ENCODE measurements around the gene AMPH.
"Not testable (repeated sequence)": the region's sequence is repeated elsewhere in the genome, so short reads cannot be mapped to it uniquely, and the experiment has no call there.

DNA sequence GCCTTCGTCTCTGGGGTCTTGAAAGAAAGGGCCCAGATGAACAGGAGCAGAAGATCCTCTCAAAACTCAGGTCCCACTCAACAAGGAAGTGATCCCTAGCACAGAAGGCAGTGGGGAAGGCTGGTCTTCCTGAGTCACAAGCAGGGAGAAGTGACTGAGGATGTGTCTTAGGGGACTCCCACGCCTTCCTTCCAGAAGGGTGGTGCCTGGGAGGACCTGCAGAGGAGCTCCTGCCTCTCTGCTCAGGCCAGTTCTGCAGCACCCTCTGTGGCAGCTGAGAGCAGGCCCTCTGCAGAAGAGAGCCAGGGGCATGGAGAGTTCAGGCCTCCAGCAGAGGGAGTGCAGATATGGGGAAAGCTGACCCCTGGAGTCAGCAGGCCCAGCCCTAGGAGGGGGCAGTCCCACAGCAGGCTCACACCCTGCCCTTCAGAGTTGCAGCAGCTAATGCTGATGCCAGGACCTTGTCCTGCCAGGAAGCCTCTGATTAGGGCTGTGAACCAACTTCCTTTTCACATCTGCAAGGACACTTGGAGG lies 289.9 kb downstream of the AMPH start:
- TF ChIP-seq, protein P1, sequence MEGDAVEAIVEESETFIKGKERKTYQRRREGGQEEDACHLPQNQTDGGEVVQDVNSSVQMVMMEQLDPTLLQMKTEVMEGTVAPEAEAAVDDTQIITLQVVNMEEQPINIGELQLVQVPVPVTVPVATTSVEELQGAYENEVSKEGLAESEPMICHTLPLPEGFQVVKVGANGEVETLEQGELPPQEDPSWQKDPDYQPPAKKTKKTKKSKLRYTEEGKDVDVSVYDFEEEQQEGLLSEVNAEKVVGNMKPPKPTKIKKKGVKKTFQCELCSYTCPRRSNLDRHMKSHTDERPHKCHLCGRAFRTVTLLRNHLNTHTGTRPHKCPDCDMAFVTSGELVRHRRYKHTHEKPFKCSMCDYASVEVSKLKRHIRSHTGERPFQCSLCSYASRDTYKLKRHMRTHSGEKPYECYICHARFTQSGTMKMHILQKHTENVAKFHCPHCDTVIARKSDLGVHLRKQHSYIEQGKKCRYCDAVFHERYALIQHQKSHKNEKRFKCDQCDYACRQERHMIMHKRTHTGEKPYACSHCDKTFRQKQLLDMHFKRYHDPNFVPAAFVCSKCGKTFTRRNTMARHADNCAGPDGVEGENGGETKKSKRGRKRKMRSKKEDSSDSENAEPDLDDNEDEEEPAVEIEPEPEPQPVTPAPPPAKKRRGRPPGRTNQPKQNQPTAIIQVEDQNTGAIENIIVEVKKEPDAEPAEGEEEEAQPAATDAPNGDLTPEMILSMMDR (IDR thresholded peaks at IDR 0.05) = not testable (repeated sequence)
- TF ChIP-seq POLR2AphosphoS5, POLR2A (IDR thresholded peaks at IDR 0.05): not testable (repeated sequence)
